Measurements from ENCODE around the gene TPCN2. TPM values are rescaled to one million over a fixed set of nuclear protein-coding genes. Genes with fewer than 3 reads are reported as not detected.

TPCN2 gene
- polyA plus RNA-seq, 2 donors = 6.5 to 12.1 TPM

DNA sequence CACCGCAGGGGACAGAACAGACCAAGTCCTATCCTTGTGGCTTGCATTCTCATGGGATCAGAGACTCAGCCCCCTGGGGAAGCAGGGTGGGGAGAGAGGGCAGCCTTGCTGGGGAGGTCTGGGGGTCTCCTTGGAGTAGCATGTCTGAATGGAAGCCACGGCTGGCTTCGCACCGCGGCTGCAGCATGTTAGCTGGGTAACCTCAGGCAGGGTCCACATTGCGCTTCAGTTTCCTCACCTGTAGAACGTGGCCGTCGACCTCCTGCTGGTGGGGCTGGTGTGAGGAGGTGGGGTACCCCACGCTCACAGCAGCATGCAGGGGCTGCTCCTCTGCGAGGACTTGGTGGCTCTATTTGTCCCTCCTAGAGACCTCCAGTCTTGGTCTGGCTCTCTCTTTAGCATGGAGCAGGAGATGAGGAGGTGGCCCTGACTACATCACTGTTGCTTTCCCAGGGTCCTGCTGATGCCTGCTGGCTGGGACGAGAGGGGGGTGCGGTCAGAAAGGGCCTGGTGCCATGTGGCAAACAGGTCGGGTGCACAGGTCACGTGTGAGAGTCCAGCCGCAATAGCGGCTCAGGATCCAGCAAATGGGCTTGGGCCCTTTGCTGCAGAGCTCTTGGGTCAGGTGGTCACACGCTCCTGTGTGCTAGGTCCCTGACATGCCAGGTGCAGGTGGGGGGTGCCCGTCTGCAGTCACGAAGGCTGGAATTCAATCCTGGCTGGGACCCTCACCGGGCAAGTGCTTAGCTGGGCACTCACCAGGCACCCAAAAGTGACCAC lies 71.6 kb downstream of the TPCN2 start:
- Histone ChIP-seq H3K27ac (ENCODE audit: low read depth in 2 of 2, low read length in 1 of 2) (no peak overlapping the region), H3K9me3 (ENCODE audit: control insufficient read depth in 2 of 2, insufficient read depth in 1 of 2, low read depth in 1 of 2, low read length in 1 of 2) (peaks cover 0 to 4% of the 10 kb centered on the region in 2 donors), H3K4me1 (ENCODE audit: control insufficient read depth in 2 of 2, insufficient read depth in 2 of 2, low read length in 1 of 2) (peaks cover 12 to 33% of the 10 kb centered on the region in 2 donors), H3K36me3 (ENCODE audit: control insufficient read depth in 2 of 2, insufficient read depth in 2 of 2, low read length in 1 of 2) (no peaks in the 10 kb centered on the region), H3K27me3 (ENCODE audit: control insufficient read depth in 1 of 2, insufficient read depth in 2 of 2, low read length in 2 of 2) (no peaks in the 10 kb centered on the region), H3K4me3 (ENCODE audit: low read depth in 1 of 2, low read length in 2 of 2) (no peak overlapping the region)
- WGBS, 2 donors = 92 to 93% methylated on average over 20 to 21 of the region's 21 CpGs

GRCh38 chr11:69121021-69121420 lies 72.3 kb downstream of the TPCN2 start:
- WGBS, 2 donors = 53 to 58% methylated on average over 9 of the region's 9 CpGs
- peaks cover 0 to 4% of the 10 kb centered on the region in 2 donors for H3K9me3 ChIP-seq (ENCODE audit: control insufficient read depth in 2 of 2, insufficient read depth in 1 of 2, low read depth in 1 of 2, low read length in 1 of 2)
- H3K27me3 ChIP-seq (ENCODE audit: control insufficient read depth in 1 of 2, insufficient read depth in 2 of 2, low read length in 2 of 2) = no peaks in the 10 kb centered on the region
- H3K4me1 ChIP-seq (ENCODE audit: control insufficient read depth in 2 of 2, insufficient read depth in 2 of 2, low read length in 1 of 2) = peaks cover 9 to 30% of the 10 kb centered on the region in 2 donors
- no peak overlapping the region for H3K4me3 ChIP-seq (ENCODE audit: low read depth in 1 of 2, low read length in 2 of 2)
- H3K27ac ChIP-seq (ENCODE audit: low read depth in 2 of 2, low read length in 1 of 2) = peak overlapping the region; percentile 26 to 92
- H3K36me3 ChIP-seq (ENCODE audit: control insufficient read depth in 2 of 2, insufficient read depth in 2 of 2, low read length in 1 of 2) = no peaks in the 10 kb centered on the region

DNA sequence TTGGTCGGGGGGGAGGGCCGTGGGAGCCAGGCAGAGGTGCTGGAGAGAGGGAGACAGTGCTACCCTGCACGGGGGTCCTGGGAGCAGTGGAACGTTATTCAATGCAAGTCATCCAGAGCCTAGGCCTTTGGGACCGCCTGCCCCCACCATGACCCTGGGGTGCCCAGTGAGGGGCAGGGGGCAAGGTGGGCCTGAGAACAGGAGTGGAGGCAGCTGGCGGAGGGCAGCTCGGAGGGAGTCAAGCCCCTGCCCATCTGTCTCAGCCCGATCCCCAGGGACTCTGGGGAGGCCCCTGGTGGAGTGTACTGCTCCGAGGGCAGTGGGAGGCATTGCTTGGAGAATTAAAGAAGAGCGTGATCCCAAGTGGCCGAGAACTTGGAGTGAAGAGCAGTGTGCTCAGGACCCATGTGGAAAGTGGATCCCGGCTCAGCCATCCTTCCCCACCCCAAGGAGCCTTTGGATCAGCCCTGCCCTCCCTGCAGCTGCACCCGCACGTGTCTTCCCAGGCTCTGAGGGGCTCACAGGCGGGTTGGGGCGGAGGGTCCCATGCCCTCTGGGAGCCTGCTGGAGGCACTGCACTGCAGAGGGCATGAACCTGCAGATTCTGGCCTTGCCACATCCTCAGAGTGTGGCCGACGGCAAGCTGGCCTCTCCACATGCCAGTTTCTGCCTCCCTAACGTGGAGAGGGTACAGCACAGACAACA lies 73.0 kb downstream of the TPCN2 start:
- Histone ChIP-seq H3K27ac (ENCODE audit: low read depth in 2 of 2, low read length in 1 of 2) (peak overlapping the region; percentile 89 to 92), H3K36me3 (ENCODE audit: control insufficient read depth in 2 of 2, insufficient read depth in 2 of 2, low read length in 1 of 2) (no peaks in the 10 kb centered on the region), H3K9me3 (ENCODE audit: control insufficient read depth in 2 of 2, insufficient read depth in 1 of 2, low read depth in 1 of 2, low read length in 1 of 2) (peaks cover 0 to 4% of the 10 kb centered on the region in 2 donors), H3K27me3 (ENCODE audit: control insufficient read depth in 1 of 2, insufficient read depth in 2 of 2, low read length in 2 of 2) (no peaks in the 10 kb centered on the region), H3K4me1 (ENCODE audit: control insufficient read depth in 2 of 2, insufficient read depth in 2 of 2, low read length in 1 of 2) (peaks cover 13 to 29% of the 10 kb centered on the region in 2 donors), H3K4me3 (ENCODE audit: low read depth in 1 of 2, low read length in 2 of 2) (no peak overlapping the region)
- WGBS, 2 donors = 78% methylated on average over 19 of the region's 19 CpGs

GRCh38 chr11:69122326-69122629 lies 73.5 kb downstream of the TPCN2 start:
- Histone ChIP-seq H3K36me3 (ENCODE audit: control insufficient read depth in 2 of 2, insufficient read depth in 2 of 2, low read length in 1 of 2) (no peaks in the 10 kb centered on the region), H3K4me3 (ENCODE audit: low read depth in 1 of 2, low read length in 2 of 2) (no peak overlapping the region), H3K4me1 (ENCODE audit: control insufficient read depth in 2 of 2, insufficient read depth in 2 of 2, low read length in 1 of 2) (peaks cover 13 to 29% of the 10 kb centered on the region in 2 donors), H3K27ac (ENCODE audit: low read depth in 2 of 2, low read length in 1 of 2) (peak overlapping the region; percentile 89 to 92), H3K27me3 (ENCODE audit: control insufficient read depth in 1 of 2, insufficient read depth in 2 of 2, low read length in 2 of 2) (no peaks in the 10 kb centered on the region), H3K9me3 (ENCODE audit: control insufficient read depth in 2 of 2, insufficient read depth in 1 of 2, low read depth in 1 of 2, low read length in 1 of 2) (peaks cover 0 to 4% of the 10 kb centered on the region in 2 donors)
- 51 to 61% methylated on average over 9 of the region's 9 CpGs for whole genome bisulfite sequencing, 2 donors

DNA sequence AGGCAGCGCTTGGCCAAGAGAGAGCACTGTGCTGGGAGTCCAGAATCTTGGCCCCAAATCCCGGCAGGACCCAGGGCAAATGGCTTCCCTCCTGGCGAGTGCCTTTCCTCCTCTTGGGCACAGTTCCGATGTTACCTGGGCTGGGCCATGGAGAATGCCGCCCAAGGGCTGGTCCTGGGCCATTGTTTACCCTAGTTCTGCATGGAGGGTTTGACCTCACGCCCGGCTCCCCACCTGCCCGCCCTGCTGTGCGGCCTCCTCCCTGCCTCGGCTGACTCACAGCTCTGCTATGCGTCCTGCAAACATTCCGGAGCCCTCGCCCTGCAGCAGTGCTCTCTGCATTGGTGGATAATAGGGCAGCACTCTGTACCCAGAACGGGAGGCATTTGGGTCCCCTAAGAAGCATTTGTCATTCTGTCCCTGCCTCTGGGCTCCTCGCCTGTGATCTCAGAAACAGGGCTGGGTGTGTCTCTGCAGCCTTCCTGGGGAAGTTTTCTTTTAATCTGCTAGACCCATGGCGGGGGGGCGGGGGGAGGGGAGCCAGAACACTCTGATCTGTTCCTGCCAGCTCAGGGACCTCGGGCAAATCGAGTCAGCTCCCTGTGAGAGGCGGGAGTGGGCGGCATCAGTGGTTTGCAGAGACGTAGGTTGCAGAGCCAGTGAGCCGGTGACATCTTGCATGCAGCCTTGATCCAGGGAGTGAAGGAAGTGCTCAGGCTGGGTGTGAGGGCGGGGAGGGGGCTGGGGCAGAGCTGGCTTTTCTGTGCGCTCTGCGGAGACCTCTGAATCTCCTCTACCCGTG lies 74.1 kb downstream of the TPCN2 start:
- Histone ChIP-seq H3K27me3 (ENCODE audit: control insufficient read depth in 1 of 2, insufficient read depth in 2 of 2, low read length in 2 of 2) (no peaks in the 10 kb centered on the region), H3K9me3 (ENCODE audit: control insufficient read depth in 2 of 2, insufficient read depth in 1 of 2, low read depth in 1 of 2, low read length in 1 of 2) (peaks cover 0 to 4% of the 10 kb centered on the region in 2 donors), H3K36me3 (ENCODE audit: control insufficient read depth in 2 of 2, insufficient read depth in 2 of 2, low read length in 1 of 2) (no peaks in the 10 kb centered on the region), H3K4me3 (ENCODE audit: low read depth in 1 of 2, low read length in 2 of 2) (peak overlapping the region in 1 of 2 donors; percentile 3), H3K4me1 (ENCODE audit: control insufficient read depth in 2 of 2, insufficient read depth in 2 of 2, low read length in 1 of 2) (peaks cover 15 to 29% of the 10 kb centered on the region in 2 donors), H3K27ac (ENCODE audit: low read depth in 2 of 2, low read length in 1 of 2) (peak overlapping the region; percentile 89 to 92)
- 11 to 16% methylated on average over 27 of the region's 27 CpGs for WGBS, 2 donors

GRCh38 chr11:69123593-69124545 lies 75.1 kb downstream of the TPCN2 start:
- Histone ChIP-seq H3K27me3 (ENCODE audit: control insufficient read depth in 1 of 2, insufficient read depth in 2 of 2, low read length in 2 of 2) (no peaks in the 10 kb centered on the region), H3K4me1 (ENCODE audit: control insufficient read depth in 2 of 2, insufficient read depth in 2 of 2, low read length in 1 of 2) (peaks cover 15 to 29% of the 10 kb centered on the region in 2 donors), H3K36me3 (ENCODE audit: control insufficient read depth in 2 of 2, insufficient read depth in 2 of 2, low read length in 1 of 2) (no peaks in the 10 kb centered on the region), H3K9me3 (ENCODE audit: control insufficient read depth in 2 of 2, insufficient read depth in 1 of 2, low read depth in 1 of 2, low read length in 1 of 2) (peaks cover 0 to 4% of the 10 kb centered on the region in 2 donors), H3K27ac (ENCODE audit: low read depth in 2 of 2, low read length in 1 of 2) (peak overlapping the region; percentile 89 to 92), H3K4me3 (ENCODE audit: low read depth in 1 of 2, low read length in 2 of 2) (peak overlapping the region in 1 of 2 donors; percentile 3)
- WGBS, 2 donors = 73 to 75% methylated on average over 27 of the region's 27 CpGs

DNA sequence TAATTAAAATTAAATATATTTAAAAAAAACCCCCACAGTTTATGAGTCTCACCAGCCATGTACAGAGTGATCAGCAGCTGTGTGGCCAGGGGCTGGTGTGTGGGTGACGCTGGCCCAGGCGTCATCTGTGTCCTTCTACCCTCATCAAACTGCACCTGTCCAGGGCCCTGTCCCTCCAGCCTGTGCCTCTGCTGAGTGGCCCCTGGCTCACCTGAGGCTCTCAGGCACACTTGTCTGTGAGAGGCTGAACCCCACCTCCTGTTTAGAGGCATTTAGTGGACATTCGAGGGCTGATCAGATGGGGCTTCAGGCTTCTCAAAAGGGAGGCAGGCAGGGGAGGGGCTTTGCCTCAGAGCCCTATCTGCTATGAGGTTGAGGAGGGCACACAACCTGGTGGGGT lies 77.1 kb downstream of the TPCN2 start:
- Histone ChIP-seq H3K27ac (ENCODE audit: low read depth in 2 of 2, low read length in 1 of 2) (no peak overlapping the region), H3K36me3 (ENCODE audit: control insufficient read depth in 2 of 2, insufficient read depth in 2 of 2, low read length in 1 of 2) (no peaks in the 10 kb centered on the region), H3K4me3 (ENCODE audit: low read depth in 1 of 2, low read length in 2 of 2) (no peak overlapping the region), H3K4me1 (ENCODE audit: control insufficient read depth in 2 of 2, insufficient read depth in 2 of 2, low read length in 1 of 2) (peaks cover 15 to 28% of the 10 kb centered on the region in 2 donors), H3K27me3 (ENCODE audit: control insufficient read depth in 1 of 2, insufficient read depth in 2 of 2, low read length in 2 of 2) (no peaks in the 10 kb centered on the region), H3K9me3 (ENCODE audit: control insufficient read depth in 2 of 2, insufficient read depth in 1 of 2, low read depth in 1 of 2, low read length in 1 of 2) (no peaks in the 10 kb centered on the region)
- WGBS, 2 donors = 90 to 95% methylated on average over 3 of the region's 3 CpGs

DNA sequence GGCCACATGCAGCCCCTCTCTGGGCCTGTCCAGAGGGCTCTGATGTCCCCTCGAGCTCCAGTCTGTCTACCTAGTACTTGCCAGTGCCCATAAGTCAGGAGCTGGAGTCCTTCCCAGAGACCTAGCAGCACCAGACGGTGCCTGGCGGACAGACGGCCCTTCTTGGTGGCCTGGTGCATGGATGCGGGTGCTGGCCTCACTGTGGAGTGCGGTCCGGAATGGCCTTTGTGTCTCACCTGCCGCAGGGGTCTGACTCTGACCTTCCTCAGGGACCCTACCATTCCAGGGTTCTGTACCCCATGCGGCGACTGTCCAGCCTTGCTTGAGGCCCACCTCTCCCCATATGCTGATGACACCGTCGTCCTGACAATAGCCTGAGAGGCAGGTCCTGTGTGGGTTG lies 77.6 kb downstream of the TPCN2 start:
- peaks cover 15 to 24% of the 10 kb centered on the region in 2 donors for H3K4me1 ChIP-seq (ENCODE audit: control insufficient read depth in 2 of 2, insufficient read depth in 2 of 2, low read length in 1 of 2)
- no peak overlapping the region for H3K27ac ChIP-seq (ENCODE audit: low read depth in 2 of 2, low read length in 1 of 2)
- H3K27me3 ChIP-seq (ENCODE audit: control insufficient read depth in 1 of 2, insufficient read depth in 2 of 2, low read length in 2 of 2) = no peaks in the 10 kb centered on the region
- H3K36me3 ChIP-seq (ENCODE audit: control insufficient read depth in 2 of 2, insufficient read depth in 2 of 2, low read length in 1 of 2) = no peaks in the 10 kb centered on the region
- WGBS, 2 donors = 84 to 89% methylated on average over 12 of the region's 12 CpGs
- H3K9me3 ChIP-seq (ENCODE audit: control insufficient read depth in 2 of 2, insufficient read depth in 1 of 2, low read depth in 1 of 2, low read length in 1 of 2) = no peaks in the 10 kb centered on the region
- H3K4me3 ChIP-seq (ENCODE audit: low read depth in 1 of 2, low read length in 2 of 2) = no peak overlapping the region
